ENCODE results near the gene HEXIM2.

The HEXIM2 gene

DNA sequence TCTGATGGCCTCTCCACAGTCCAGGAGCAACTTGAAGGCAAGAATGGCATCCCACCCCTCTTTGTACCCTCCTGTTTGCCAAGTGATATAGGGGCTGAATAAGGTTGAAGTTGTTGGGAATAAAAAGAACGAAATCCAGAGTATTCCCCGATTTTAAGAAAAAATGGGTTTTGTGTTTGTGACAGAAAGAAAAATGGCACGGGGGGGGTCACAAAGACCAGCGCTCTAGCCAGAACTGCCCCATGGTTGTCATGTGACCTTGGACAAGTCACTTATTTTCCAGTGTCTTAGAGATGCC lies 15.1 kb upstream of the HEXIM2 start:
- Mint-ChIP-seq H3K4me3 (peak overlapping the region; percentile 97), H3K27ac (peak overlapping the region; percentile 100), H3K4me1 (peaks cover 51% of the 10 kb centered on the region), H3K27me3 (peaks cover 4% of the 10 kb centered on the region), H3K9me3 (no peaks in the 10 kb centered on the region), H3K36me3 (ENCODE audit: low read depth) (peaks cover 25% of the 10 kb centered on the region)
- DNase-seq (no peak), ATAC-seq (no peak)

DNA sequence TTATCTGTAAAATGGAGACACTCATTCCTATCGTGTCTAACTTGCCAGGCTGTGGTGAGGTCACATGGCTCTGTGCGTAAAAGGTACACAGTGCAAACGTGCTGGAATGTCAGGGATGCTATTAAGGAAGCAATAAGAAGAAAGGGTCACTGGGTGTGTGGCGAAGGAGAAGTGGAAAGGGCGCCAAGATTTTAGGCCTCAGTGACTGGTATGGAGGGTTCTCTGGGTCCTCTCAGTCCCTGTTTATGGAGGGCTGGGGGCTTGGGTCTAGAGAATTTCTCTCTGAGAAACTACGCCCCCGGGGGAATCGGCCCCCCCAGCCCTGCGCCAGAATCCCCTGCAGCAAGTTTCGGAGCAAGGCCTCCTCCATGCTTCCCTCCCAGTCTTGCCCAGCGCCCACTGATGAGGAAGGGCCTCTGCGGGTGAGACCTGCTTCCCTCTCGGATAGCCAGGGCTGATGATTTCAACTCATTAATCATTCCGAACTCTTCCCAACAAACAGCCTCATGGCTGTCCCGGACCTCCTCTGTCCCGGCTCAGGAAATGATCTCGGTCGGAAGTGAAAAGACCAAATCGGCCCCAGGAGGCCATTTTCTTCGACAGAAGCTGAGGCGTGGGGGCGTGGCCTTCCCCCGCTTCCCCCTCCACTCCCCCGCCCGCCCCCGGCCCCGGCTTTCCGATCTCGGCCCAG lies 14.6 kb upstream of the HEXIM2 start:
- H3K4me1 Mint-ChIP-seq: peaks cover 55% of the 10 kb centered on the region
- ATAC-seq (no peak), DNase-seq (no peak)
- H3K9me3 Mint-ChIP-seq: no peaks in the 10 kb centered on the region
- H3K27ac Mint-ChIP-seq: peak overlapping the region; percentile 100
- peak overlapping the region; percentile 97 for H3K4me3 Mint-ChIP-seq
- H3K27me3 Mint-ChIP-seq: peaks cover 4% of the 10 kb centered on the region
- H3K36me3 Mint-ChIP-seq (ENCODE audit: low read depth): peaks cover 25% of the 10 kb centered on the region

DNA sequence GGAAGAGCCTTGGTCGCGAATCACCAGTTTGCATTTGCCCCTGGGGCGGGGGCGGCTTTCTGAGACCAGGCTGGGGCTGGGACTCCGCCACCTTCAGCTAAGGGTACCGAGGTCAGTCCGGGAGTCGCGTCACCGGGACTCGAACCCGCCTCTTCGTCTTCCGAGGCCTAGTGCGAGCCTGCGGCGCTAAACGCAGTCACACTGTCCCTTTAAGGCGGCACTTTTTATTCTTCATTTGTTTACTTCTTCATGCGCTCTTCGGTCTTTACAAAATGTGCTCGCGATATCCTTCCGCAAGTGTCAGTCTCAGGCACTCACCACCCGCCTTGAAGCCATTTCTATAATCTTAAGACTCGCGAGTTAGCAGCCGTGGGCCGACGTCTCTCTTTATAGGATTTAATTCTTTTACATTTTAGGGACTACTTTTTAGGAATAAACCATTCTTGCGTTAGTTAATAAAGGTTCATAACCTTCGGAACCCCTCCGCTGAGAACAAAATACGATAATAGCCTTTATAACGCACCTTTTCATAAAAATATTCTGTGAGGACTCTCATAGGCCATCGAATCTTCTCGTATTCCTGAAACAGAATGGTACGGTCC lies 14.0 kb upstream of the HEXIM2 start:
- Mint-ChIP-seq H3K27me3 (peaks cover 4% of the 10 kb centered on the region), H3K27ac (peak overlapping the region; percentile 100), H3K9me3 (no peaks in the 10 kb centered on the region), H3K36me3 (ENCODE audit: low read depth) (peaks cover 25% of the 10 kb centered on the region), H3K4me3 (peak overlapping the region; percentile 97), H3K4me1 (peaks cover 55% of the 10 kb centered on the region)
- ATAC-seq (peak; percentile 30), DNase-seq (peak; percentile 84)

DNA sequence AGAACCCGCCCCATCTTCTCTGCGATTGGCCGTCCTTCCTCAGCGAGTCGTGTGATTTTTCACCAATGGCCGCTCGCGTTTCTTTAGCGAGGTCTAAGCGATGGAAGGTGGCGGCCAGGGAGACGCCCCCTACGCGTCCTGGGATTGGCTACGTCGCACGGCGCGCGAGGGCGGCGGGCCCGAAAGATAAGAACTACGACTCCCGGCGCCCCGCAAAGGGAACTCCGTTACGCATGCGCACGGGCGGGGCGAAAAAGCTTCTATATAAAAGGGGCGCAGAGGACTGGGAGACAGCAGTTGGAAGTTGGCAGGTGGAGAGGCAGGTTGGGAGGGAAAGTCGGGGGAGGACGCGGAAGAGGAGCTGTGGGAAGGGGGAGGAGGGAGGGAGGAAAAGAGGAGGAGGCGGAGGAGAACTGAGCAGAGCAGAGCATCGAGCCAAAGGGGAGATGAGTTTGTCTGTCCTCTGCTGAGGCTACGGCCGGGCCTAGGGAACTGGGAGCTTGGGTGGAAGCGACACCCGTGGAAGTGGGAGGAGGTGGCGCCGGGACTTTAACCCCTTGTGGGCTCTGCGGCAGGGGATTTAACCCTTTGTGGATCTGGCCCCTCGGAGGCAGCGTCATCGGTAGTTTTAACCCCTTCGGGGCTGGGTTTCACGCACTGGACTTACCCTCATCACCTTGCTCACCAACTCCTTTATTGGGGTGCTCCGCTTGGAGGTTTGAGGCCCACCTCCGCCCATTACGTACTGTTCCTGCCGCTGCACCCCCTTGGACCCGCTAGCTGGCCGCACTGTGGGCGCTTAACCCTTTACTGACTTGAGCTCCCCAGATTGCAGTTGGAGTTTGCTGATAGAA lies 13.3 kb upstream of the HEXIM2 start, which contains the start of gene HEXIM1:
Gene HEXIM1, plus strand, starts transcription at position 293 of the 854 bp plus-strand sequence. CDS start 716 bp downstream, outside the sequence.
- H3K27ac Mint-ChIP-seq: peak within 1 kb of the TSS; percentile 100
- H3K9me3 Mint-ChIP-seq: no peaks in the 10 kb centered on the region
- peaks cover 4% of the 10 kb centered on the region for H3K27me3 Mint-ChIP-seq
- peak; percentile 75 for ATAC-seq
- peak; percentile 99 for DNase-seq
- H3K4me1 Mint-ChIP-seq: peaks cover 54% of the 10 kb centered on the region
- peak within 1 kb of the TSS; percentile 97 for H3K4me3 Mint-ChIP-seq
- H3K36me3 Mint-ChIP-seq (ENCODE audit: low read depth): peaks cover 25% of the 10 kb centered on the region

DNA sequence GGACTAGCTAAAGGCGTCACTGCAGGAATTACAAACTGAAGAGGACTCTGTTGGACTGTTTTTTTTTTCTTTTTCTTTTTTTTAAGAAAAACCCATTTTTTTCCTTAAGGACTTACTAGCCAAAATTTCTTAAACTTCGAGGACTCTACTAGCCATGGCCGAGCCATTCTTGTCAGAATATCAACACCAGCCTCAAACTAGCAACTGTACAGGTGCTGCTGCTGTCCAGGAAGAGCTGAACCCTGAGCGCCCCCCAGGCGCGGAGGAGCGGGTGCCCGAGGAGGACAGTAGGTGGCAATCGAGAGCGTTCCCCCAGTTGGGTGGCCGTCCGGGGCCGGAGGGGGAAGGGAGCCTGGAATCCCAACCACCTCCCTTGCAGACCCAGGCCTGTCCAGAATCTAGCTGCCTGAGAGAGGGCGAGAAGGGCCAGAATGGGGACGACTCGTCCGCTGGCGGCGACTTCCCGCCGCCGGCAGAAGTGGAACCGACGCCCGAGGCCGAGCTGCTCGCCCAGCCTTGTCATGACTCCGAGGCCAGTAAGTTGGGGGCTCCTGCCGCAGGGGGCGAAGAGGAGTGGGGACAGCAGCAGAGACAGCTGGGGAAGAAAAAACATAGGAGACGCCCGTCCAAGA lies 12.5 kb upstream of the HEXIM2 start:
- Mint-ChIP-seq H3K9me3 (no peaks in the 10 kb centered on the region), H3K27me3 (peaks cover 4% of the 10 kb centered on the region), H3K36me3 (ENCODE audit: low read depth) (peaks cover 25% of the 10 kb centered on the region), H3K4me3 (peak overlapping the region; percentile 97), H3K4me1 (peaks cover 47% of the 10 kb centered on the region), H3K27ac (peak overlapping the region; percentile 100)
- ATAC-seq (peak; percentile 53), DNase-seq (peak; percentile 86)

DNA sequence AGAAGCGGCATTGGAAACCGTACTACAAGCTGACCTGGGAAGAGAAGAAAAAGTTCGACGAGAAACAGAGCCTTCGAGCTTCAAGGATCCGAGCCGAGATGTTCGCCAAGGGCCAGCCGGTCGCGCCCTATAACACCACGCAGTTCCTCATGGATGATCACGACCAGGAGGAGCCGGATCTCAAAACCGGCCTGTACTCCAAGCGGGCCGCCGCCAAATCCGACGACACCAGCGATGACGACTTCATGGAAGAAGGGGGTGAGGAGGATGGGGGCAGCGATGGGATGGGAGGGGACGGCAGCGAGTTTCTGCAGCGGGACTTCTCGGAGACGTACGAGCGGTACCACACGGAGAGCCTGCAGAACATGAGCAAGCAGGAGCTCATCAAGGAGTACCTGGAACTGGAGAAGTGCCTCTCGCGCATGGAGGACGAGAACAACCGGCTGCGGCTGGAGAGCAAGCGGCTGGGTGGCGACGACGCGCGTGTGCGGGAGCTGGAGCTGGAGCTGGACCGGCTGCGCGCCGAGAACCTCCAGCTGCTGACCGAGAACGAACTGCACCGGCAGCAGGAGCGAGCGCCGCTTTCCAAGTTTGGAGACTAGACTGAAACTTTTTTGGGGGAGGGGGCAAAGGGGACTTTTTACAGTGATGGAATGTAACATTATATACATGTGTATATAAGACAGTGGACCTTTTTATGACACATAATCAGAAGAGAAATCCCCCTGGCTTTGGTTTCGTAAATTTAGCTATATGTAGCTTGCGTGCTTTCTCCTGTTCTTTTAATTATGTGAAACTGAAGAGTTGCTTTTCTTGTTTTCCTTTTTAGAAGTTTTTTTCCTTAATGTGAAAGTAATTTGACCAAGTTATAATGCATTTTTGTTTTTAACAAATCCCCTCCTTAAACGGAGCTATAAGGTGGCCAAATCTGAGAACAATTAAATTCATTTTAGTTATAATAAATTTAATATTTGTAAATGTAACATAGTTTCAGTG lies 11.7 kb upstream of the HEXIM2 start:
- Mint-ChIP-seq H3K4me3 (peak overlapping the region; percentile 97), H3K4me1 (peaks cover 44% of the 10 kb centered on the region), H3K9me3 (no peaks in the 10 kb centered on the region), H3K27ac (peak overlapping the region; percentile 100), H3K27me3 (peaks cover 4% of the 10 kb centered on the region), H3K36me3 (ENCODE audit: low read depth) (peaks cover 25% of the 10 kb centered on the region)
- DNase-seq (peak; percentile 51), ATAC-seq (no peak)

DNA sequence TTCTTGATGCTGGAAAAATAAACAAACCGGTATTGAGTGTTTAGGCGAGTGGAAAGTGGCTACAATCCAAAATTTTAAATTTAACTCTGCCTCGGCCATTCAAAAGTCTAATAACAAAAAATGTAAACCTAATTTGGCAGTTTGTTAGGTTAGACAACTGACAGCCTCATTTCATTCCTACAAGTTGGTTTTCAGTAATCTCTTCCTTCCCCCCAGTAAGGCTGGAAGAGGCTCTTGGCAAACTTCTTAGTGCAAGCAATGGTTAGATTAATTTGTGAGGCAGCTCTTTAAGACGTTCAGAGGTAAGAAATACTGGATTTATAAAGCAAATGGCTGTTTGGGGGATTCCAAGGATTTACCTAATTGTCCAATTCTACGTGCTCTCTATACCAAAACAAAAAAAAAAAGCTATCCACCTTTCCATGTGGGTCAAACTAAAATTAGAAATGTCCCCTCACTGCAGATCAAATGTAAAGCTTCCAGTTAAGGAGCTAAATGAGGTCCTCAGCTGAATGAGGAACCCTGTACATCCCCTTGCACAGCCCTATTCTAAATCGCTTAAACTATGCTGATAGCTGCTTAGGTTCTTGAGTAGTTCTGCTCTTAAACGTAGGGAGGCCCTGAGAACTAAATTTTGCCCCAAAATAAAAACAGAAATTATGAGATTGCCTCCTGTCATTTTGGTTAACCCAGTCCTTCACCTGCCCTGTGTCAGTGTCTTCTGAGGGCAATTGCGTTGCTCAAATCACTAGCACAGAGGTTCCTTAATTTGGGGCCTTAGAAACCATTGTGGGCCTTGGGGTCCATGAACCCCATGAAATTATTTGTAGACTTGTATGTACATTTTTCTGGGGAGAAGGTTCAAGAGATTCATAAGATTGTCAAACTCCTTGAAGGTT lies 10.5 kb upstream of the HEXIM2 start:
- peaks cover 43% of the 10 kb centered on the region for H3K4me1 Mint-ChIP-seq
- H3K27me3 Mint-ChIP-seq: peaks cover 4% of the 10 kb centered on the region
- no peaks in the 10 kb centered on the region for H3K9me3 Mint-ChIP-seq
- H3K36me3 Mint-ChIP-seq (ENCODE audit: low read depth): peaks cover 25% of the 10 kb centered on the region
- DNase-seq: no peak
- peak overlapping the region; percentile 62 for H3K27ac Mint-ChIP-seq
- no peak for ATAC-seq
- H3K4me3 Mint-ChIP-seq: peak overlapping the region; percentile 97

DNA sequence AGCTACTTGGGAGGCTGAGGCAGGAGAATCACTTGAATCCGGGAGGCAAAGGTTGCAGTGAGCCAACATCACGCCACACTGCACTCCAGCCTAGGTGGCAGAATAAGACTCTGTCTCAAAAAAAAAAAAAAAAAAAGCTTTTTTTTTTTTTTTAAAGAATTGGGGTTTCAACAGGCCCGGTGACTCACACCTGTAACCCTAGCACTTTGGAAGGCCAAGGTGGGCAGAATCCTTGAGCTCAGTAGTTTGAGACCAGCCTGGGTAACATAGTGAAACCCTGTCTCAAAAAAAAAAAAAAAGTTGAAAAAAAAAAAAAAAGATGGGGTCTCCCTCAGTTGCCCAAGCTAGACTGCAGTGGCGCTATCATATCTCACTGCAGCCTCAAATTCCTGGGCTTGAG lies 6.6 kb upstream of the HEXIM2 start:
- H3K9me3 Mint-ChIP-seq: no peaks in the 10 kb centered on the region
- peaks cover 43% of the 10 kb centered on the region for H3K4me1 Mint-ChIP-seq
- no peak overlapping the region for H3K27ac Mint-ChIP-seq
- ATAC-seq (peak; percentile 50), DNase-seq (no peak)
- H3K36me3 Mint-ChIP-seq (ENCODE audit: low read depth): peaks cover 22% of the 10 kb centered on the region
- H3K4me3 Mint-ChIP-seq: no peak overlapping the region
- no peaks in the 10 kb centered on the region for H3K27me3 Mint-ChIP-seq

DNA sequence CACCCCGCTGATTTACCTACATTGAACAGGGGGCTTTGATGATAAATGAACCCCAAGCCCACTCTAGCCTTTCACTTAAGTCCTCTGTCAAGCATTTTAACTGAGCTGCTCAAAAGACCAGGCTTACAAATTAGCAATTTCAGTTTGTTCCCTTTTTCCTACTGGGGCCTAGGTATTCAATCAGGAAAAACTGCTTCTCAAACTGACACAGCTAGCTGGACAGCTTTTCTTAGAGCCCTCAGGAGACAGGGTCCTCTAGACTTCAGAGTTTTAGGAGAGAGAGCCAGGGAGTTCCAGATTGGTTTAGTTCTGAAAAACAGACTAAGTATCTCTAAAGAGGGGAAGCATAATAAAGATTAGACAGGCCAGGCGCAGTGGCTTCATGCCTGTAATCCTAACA lies 6.2 kb upstream of the HEXIM2 start:
- ATAC-seq (no peak), DNase-seq (no peak)
- peaks cover 22% of the 10 kb centered on the region for H3K36me3 Mint-ChIP-seq (ENCODE audit: low read depth)
- H3K4me3 Mint-ChIP-seq: no peak overlapping the region
- H3K27ac Mint-ChIP-seq: peak overlapping the region; percentile 75
- peaks cover 43% of the 10 kb centered on the region for H3K4me1 Mint-ChIP-seq
- no peaks in the 10 kb centered on the region for H3K9me3 Mint-ChIP-seq
- no peaks in the 10 kb centered on the region for H3K27me3 Mint-ChIP-seq

DNA sequence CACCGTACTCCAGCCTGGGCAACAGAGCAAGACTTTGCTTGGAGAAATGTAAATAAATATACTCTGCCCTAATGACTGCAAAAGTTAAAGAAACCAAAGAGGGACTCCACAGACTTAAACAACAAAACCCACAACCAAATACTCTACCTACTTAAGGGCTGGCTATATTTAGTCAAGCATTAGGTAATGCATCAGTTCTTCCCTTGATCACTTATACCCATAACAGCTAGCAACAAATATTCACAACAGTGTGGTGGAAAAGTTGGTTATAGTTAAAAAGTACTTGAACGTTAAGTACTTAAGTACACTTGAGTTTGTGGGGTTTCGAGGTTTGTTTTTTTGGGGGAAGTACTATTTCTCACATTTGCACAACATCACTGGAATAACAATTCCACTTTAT lies 5.4 kb upstream of the HEXIM2 start:
- Mint-ChIP-seq H3K4me3 (no peak overlapping the region), H3K36me3 (ENCODE audit: low read depth) (peaks cover 18% of the 10 kb centered on the region), H3K27me3 (no peaks in the 10 kb centered on the region), H3K9me3 (no peaks in the 10 kb centered on the region), H3K27ac (no peak overlapping the region), H3K4me1 (peaks cover 40% of the 10 kb centered on the region)
- no peak for DNase-seq
- ATAC-seq: no peak

DNA sequence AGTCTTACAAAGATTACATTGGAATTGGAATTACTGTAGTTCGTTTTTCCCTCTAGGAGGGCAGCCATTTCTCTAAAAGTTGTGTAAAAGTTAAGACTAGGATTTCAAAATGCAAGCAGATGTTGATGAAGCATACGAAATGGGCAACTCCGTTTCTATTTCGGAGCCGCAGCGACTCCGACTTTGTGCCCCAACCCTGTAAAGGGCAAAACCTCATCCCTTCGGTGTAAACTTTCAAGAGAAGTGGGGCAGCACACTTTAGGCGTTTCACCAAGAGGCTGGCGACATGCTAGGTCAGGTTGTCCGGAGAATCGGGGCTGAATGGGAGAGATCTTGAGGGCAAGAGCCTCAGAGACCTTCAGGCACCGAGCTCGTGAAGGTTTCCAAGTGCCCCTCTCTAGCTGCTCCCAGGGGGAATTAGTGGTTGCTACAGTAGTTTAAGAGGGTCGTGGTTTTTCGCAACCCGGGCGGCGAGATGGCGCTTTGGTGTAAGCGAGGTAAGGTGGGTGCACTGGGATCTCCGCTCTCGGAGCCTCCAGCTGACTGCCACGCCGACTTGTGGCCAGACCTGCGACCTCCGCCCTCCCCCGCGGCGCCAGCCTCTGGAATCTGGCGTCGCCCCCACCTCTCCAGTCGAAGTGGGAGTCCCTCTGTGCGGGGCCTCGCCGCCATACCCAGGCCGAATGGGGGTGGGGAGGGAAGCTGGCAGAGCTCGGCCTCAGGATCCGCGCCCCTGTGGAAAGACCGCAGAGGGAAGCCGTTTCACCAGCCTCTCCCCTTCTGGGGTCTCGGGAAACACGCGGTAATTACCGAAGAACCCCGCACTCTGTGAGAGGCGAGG lies 1.0 kb upstream of the HEXIM2 start:
- peak; percentile 5 for ATAC-seq
- peaks cover 45% of the 10 kb centered on the region for H3K4me1 Mint-ChIP-seq
- no peaks in the 10 kb centered on the region for H3K9me3 Mint-ChIP-seq
- H3K27ac Mint-ChIP-seq: peak overlapping the region; percentile 96
- peak overlapping the region; percentile 96 for H3K4me3 Mint-ChIP-seq
- peaks cover 18% of the 10 kb centered on the region for H3K36me3 Mint-ChIP-seq (ENCODE audit: low read depth)
- peak; percentile 63 for DNase-seq
- H3K27me3 Mint-ChIP-seq: no peaks in the 10 kb centered on the region

DNA sequence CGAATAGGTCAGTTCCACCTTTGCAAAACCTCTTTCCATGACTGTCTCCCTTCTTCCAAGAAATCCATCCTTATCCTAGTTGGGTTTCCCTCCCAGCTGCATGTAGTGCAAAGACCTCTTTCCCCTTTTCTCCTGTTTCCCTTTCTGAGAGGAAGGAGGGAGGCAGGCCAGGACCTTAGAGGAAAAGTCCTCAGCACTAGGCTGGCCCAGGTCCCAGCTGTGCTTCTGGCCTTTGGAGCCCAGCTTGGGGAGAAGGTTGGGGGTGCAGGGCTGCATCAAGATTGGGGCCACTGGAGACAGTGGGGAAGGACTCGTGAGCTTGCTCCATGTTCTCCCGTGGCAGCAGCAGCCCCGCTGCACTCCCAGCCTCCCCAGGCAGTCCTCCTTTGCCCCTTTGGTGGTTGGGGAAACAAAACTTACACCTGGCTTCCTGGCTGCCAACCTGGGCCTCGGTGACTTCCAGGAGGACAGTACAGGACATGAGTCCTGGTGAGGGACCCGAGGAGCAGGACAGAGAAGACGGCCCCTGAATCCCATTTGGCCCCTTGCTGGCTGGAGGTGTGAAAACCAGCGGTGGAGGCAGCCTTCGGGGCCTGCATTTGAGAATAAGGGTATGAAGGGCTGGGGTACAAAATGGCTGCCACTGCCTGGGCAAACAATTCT lies 481 bp downstream of the HEXIM2 start:
- Mint-ChIP-seq H3K9me3 (no peaks in the 10 kb centered on the region), H3K27me3 (no peaks in the 10 kb centered on the region), H3K4me1 (peaks cover 40% of the 10 kb centered on the region), H3K27ac (peak overlapping the region; percentile 96), H3K36me3 (ENCODE audit: low read depth) (peaks cover 20% of the 10 kb centered on the region), H3K4me3 (peak overlapping the region; percentile 96)
- ATAC-seq (no peak), DNase-seq (no peak)
